ENCODE results near the gene RPS4Y2. TPM values are rescaled to one million over a fixed set of nuclear protein-coding genes. Genes with fewer than 3 reads are reported as not detected.

The RPS4Y2 gene
- total RNA-seq, 8 experiments from 2014 or later: not detected

- Histone ChIP-seq H3K27ac (no peak overlapping the region), H3K4me1 (replicated peaks in 1 of 2) (no peaks in the 10 kb centered on the region), H3K4me3 (no peak overlapping the region)
- ATAC-seq (replicated peaks in 6 of 8): no peak
- WGBS, 10 experiments: 0 to 33% (median 0%) methylated on average over 1 to 3 of the region's 4 CpGs; no CpG with 5 or more reads in 7 of the 10 experiments
- in situ Hi-C loops (cut with MboI; ENCODE audit: low pct_unique_long_range_greater_than_20kb in 2 of 9, low sequenced_read_pairs in 9 of 9, unreplicated experiment in 9 of 9): no loop called here
These were observed 25.5 kb downstream of the RPS4Y2 start for GRCh38 chrY:20781408-20781807.

GRCh38 chrY:20784965-20785364, 29.1 kb downstream of the RPS4Y2 start:
- WGBS, 10 experiments: 0 to 75% (median 50%) methylated on average over 1 of the region's 1 CpG; no CpG with 5 or more reads in 5 of the 10 experiments
- in situ Hi-C loops (cut with MboI; ENCODE audit: low pct_unique_long_range_greater_than_20kb in 2 of 9, low sequenced_read_pairs in 9 of 9, unreplicated experiment in 9 of 9): no loop called here
- Histone ChIP-seq H3K4me3 (no peak overlapping the region), H3K4me1 (replicated peaks in 1 of 2) (no peaks in the 10 kb centered on the region), H3K27ac (no peak overlapping the region)
- no peak for ATAC-seq (replicated peaks in 6 of 8)

GRCh38 chrY:20787076-20787475, 31.2 kb downstream of the RPS4Y2 start:
- ATAC-seq (replicated peaks in 6 of 8): no peak

GRCh38 chrY:20798351-20799049, 42.6 kb downstream of the RPS4Y2 start:
- H3K4me3 ChIP-seq: no peak overlapping the region
- 50 to 100% methylated on average over 3 to 4 of the region's 22 CpGs; no CpG with 5 or more reads in 8 of the 10 experiments for WGBS, 10 experiments
- ATAC-seq (replicated peaks in 6 of 8): no peak
- no peak overlapping the region for H3K27ac ChIP-seq
- no peaks in the 10 kb centered on the region for H3K4me1 ChIP-seq (replicated peaks in 1 of 2)
- in situ Hi-C loops (cut with MboI; ENCODE audit: low pct_unique_long_range_greater_than_20kb in 2 of 9, low sequenced_read_pairs in 9 of 9, unreplicated experiment in 9 of 9): no loop called here

More at GRCh38 chrY:20787076-20787475, 31.2 kb downstream of the RPS4Y2 start:
- H3K27ac ChIP-seq: no peak overlapping the region
- in situ Hi-C loops (cut with MboI; ENCODE audit: low pct_unique_long_range_greater_than_20kb in 2 of 9, low sequenced_read_pairs in 9 of 9, unreplicated experiment in 9 of 9): no loop called here
- 0 to 94% (median 67%) methylated on average over 1 to 3 of the region's 3 CpGs; no CpG with 5 or more reads in 4 of the 10 experiments for WGBS, 10 experiments
- no peaks in the 10 kb centered on the region for H3K4me1 ChIP-seq (replicated peaks in 1 of 2)
- H3K4me3 ChIP-seq: no peak overlapping the region

- no peak overlapping the region for H3K4me3 ChIP-seq
- H3K27ac ChIP-seq: no peak overlapping the region
- 100% methylated on average over 1 of the region's 2 CpGs; no CpG with 5 or more reads in 9 of the 10 experiments for WGBS, 10 experiments
- in situ Hi-C loops (cut with MboI; ENCODE audit: low pct_unique_long_range_greater_than_20kb in 2 of 9, low sequenced_read_pairs in 9 of 9, unreplicated experiment in 9 of 9): no loop called here
- no peaks in the 10 kb centered on the region for H3K4me1 ChIP-seq (replicated peaks in 1 of 2)
- ATAC-seq (replicated peaks in 6 of 8): no peak
These were observed 46.8 kb downstream of the RPS4Y2 start for GRCh38 chrY:20802659-20803058.

GRCh38 chrY:20806243-20806642, 50.3 kb downstream of the RPS4Y2 start:
- no peak overlapping the region for H3K4me3 ChIP-seq
- no peak for ATAC-seq (replicated peaks in 6 of 8)
- H3K27ac ChIP-seq: no peak overlapping the region
- H3K4me1 ChIP-seq (replicated peaks in 1 of 2): no peaks in the 10 kb centered on the region
- in situ Hi-C loops (cut with MboI; ENCODE audit: low pct_unique_long_range_greater_than_20kb in 2 of 9, low sequenced_read_pairs in 9 of 9, unreplicated experiment in 9 of 9): no loop called here
- no CpG with 5 or more reads among the region's 3 CpGs for WGBS, 10 experiments

- Histone ChIP-seq H3K4me3 (no peak overlapping the region), H3K4me1 (replicated peaks in 1 of 2) (no peaks in the 10 kb centered on the region), H3K27ac (no peak overlapping the region)
- in situ Hi-C loops (cut with MboI; ENCODE audit: low pct_unique_long_range_greater_than_20kb in 2 of 9, low sequenced_read_pairs in 9 of 9, unreplicated experiment in 9 of 9): no loop called here
- ATAC-seq (replicated peaks in 6 of 8): no peak
- 60% methylated on average over 1 of the region's 1 CpG; no CpG with 5 or more reads in 9 of the 10 experiments for WGBS, 10 experiments
These were observed 57.6 kb downstream of the RPS4Y2 start for GRCh38 chrY:20813459-20813858.

- Histone ChIP-seq H3K27ac (no peak overlapping the region), H3K4me1 (replicated peaks in 1 of 2) (no peaks in the 10 kb centered on the region), H3K4me3 (no peak overlapping the region)
- ATAC-seq (replicated peaks in 6 of 8): no peak
- no CpG with 5 or more reads among the region's 1 CpG for WGBS, 10 experiments
- in situ Hi-C loops (cut with MboI; ENCODE audit: low pct_unique_long_range_greater_than_20kb in 2 of 9, low sequenced_read_pairs in 9 of 9, unreplicated experiment in 9 of 9): no loop called here
These were observed 58.9 kb downstream of the RPS4Y2 start for GRCh38 chrY:20814794-20815193.

GRCh38 chrY:20817067-20817466, 61.2 kb downstream of the RPS4Y2 start:
- in situ Hi-C loops (cut with MboI; ENCODE audit: low pct_unique_long_range_greater_than_20kb in 2 of 9, low sequenced_read_pairs in 9 of 9, unreplicated experiment in 9 of 9): no loop called here
- H3K4me3 ChIP-seq: no peak overlapping the region
- H3K4me1 ChIP-seq (replicated peaks in 1 of 2): no peaks in the 10 kb centered on the region
- no peak for ATAC-seq (replicated peaks in 6 of 8)
- 0 to 67% methylated on average over 2 of the region's 2 CpGs; no CpG with 5 or more reads in 8 of the 10 experiments for WGBS, 10 experiments
- no peak overlapping the region for H3K27ac ChIP-seq

Other genes with a start within 250 kb of the RPS4Y2 start
- gene EIF1AY, start 180.3 kb upstream of the RPS4Y2 start, total RNA-seq: 10 to 100 TPM in 6 of 8 experiments, not detected in 2; 38.1 to 45.8 (median 39.2) TPM